KBM-7 (cell line): ENCODE results near the gene EHBP1L1.

Experiments used
- DNase-seq: peaks from one replicate; pipeline ENCODE4 v3.0.0-alpha.2; 2015
- in situ Hi-C: fragments of 300-500 bp; cut with MboI; formaldehyde crosslinking; loops from 2 replicates; pipeline ENCODE4 v1.14.3; 2020; ENCODE audit warnings: low sequenced_read_pairs, low pct_unique_long_range_greater_than_20kb, mixed read lengths

The EHBP1L1 gene

DNA sequence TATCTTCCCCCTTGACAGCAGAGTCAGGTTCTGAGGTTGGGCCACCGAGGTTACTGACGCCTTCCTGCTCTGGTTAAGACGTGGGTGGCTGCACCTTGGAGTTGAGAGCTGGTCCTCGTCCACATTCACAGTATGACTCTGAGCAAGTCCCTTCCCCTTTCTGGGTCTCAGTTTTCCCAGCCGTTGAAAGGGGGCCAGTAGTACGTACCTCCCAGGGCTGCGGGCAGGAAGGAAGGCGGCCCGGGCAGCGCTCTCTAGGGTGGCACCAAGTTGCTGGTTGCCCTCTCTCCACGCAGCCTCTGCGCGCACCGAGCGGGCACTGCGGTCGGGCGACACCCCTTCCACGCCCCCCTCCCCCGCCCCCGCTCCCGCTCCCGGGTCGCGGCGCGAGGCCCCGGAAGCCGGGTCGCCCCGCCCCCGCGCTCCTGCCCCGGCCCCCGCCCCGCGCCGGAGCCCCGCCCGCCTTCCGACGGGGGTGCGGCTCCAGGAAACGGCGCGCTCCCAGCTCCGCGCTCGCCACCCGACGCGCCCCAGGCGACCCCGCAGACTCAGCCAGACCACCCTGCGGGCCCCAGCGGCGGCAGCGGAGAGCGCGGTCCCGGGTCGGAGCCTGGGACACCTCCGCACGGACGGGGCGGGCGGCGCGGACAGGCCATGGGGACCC is at the start of gene EHBP1L1:
TSS of gene EHBP1L1 (plus strand) at position 486 of the 664 bp plus-strand sequence. CDS start 250 bp downstream, outside the sequence.
- in situ Hi-C loops: no loop called here
- DNase-seq: no peak

DNA sequence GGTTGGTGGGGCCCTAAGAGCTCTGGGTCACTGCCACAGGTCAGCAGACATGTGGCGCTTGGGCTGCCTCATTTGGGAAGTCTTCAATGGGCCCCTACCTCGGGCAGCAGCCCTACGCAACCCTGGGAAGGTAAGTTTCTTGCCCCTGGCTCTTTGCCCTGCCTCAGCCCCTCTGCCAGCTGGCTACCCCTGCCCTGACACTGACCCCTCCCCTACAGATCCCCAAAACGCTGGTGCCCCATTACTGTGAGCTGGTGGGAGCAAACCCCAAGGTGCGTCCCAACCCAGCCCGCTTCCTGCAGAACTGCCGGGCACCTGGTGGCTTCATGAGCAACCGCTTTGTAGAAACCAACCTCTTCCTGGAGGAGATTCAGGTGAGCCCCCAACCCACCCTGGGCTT is 49.1 kb upstream of the EHBP1L1 start:
- DNase-seq: no peak
- in situ Hi-C loops: no loop called here

DNA sequence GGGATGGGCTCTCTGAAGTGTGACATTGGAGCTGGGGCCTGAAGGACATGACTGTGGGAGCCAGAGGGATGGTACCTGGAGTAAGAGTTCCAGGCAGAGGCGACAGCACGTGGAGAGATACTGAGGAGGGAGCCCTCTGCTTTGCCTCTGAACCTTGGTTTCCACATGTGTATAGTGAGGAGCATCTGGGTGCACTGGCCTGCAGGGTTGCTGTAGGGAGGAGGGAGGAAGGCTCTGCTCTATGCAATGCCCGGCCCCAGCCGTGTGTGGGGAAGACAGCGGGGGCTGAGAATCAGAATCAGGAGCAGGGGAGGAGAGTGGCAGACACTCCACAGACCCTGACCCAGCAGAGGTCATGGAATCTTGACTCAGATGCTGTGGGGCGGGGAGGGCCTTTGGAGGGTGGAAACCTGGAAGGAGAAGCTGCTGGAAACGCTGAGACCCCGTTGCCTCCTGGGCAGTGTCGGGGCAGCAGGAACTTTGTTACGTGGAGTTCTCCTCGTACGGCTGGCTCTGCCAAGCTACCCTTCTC is 47.0 kb upstream of the EHBP1L1 start:
- DNase-seq: no peak
- in situ Hi-C loops: no loop called here

DNA sequence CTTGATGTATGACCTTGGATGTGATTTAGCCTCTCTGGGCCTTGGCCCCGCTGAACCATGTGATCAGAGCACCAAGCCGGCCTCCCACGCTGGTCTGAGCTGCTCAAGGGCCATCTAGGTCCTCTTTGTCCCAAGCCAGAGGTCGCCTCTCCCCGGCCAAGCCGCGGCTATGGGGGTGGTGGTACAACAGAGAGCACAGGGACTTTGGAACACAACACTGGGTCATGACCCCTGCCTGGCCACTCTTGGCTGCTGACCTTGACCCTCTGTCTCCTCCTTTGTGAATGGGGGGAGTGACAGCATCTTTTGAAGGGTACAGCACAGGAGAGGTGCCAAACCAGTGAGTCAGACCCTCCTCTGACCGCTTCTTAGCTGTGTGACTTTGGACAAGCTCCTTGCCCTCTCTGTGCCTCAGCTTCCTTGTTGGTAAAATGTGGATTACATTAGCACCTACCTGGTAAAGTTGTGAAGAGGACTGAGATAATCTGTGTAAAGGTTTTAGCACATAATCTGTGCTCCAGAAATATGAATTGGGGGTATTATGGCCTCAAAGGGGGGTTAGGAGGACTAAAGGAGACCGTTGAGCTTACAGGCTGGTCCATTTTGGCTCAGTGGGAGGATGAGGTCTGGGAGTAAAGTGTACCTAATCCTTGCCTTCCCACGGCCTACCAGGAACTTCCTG is 46.2 kb upstream of the EHBP1L1 start:
- no peak for DNase-seq
- in situ Hi-C loops: no loop called here

DNA sequence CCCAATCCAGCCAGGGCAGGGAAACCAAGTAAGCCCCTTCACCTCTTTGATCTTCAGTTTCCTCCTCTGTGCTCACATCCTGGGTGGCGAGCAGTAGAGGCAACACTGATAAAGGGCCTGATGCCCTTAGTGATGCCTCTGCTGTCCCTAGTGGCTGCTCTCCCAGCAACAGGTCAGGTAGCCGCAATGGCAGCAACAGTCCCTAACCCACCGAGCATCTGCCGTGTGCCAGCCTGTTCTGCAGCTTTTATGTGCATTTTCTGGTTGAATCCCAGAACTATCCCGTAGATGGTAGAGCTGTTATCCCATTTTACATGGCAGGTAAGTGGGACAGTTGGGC is 45.7 kb upstream of the EHBP1L1 start:
- no peak for DNase-seq
- in situ Hi-C loops: no loop called here

DNA sequence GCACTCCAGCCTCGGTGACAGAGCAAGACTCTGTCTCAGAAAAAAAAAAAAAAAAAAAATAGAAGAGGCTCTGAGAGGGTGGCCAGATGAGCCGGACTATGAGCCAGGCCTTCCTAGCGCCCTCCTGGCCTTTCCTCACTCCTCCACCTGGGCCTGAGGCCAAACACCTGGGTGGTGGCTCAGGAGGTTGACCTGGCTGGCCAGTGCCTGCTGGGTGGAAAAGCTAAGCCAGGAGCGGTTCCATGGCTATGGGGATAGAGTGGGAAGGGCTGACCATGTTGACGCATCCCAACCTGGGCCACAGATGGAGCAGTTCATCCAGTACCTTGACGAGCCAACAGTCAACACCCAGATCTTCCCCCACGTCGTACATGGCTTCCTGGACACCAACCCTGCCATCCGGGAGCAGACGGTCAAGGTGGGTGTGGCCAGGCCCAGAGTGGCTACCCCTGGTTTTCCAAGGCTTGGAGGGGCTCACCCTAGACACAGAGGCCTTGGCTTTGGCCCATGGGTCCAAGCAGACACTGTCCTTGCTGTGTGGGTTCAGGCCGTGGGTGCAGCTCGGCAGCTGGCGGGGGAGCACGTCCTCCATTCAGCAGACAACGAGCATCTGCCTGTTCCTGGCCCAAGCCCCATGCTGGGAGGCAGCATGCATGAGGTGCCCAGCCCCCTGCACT is 43.3 kb upstream of the EHBP1L1 start:
- DNase-seq: no peak
- in situ Hi-C loops: no loop called here

DNA sequence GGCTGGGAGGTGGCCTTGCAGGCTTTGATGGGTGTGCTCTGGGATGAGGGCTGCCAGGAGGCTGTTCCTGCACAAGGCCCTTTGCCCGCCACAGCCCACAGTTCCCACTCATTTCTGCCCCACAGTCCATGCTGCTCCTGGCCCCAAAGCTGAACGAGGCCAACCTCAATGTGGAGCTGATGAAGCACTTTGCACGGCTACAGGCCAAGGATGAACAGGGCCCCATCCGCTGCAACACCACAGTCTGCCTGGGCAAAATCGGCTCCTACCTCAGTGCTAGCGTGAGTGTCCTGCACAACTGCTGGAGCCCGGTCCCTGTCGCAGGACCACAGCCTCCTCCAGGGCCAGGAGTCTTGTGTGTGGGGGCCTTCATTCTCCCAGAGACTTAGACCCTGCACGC is 40.8 kb upstream of the EHBP1L1 start:
- in situ Hi-C loops: no loop called here

DNA sequence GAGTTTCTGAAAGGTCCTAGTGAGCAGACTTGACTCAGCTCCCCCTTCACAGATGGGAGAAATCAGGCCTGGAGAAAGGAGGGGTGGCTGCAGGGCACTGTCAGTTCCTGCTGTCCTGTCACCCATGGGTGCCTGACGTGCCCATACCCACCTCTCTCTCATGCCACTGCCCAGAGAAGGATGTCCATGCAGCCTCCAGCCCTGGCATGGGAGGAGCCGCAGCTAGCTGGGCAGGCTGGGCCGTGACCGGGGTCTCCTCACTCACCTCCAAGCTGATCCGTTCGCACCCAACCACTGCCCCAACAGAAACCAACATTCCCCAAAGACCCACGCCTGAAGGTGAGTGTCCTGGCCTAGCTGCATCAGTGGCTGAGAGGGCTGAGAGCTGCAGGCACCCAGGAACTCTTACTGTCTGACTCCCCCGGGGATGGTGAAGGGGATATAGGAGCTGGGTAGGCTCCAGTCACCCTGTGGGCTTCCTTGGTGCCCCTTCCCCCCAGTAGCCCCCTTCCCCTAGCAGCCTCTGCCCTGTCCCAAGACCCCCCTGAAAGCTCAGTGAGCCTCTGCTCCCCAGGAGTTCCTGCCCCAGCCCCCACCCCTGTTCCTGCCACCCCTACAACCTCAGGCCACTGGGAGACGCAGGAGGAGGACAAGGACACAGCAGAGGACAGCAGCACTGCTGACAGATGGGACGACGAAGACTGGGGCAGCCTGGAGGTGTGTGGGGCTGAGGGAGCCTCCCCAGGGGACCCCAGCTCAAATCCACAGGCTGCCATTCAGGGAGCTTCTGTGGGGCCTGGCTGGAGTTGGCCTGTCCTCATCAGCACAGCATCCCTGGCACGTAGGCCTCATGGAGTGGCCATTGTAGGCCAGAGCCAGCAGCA is 39.2 kb upstream of the EHBP1L1 start:
- in situ Hi-C loops: no loop called here
- DNase-seq: no peak

More for the DNA sequence above, 40.8 kb upstream of the EHBP1L1 start:
- no peak for DNase-seq

DNA sequence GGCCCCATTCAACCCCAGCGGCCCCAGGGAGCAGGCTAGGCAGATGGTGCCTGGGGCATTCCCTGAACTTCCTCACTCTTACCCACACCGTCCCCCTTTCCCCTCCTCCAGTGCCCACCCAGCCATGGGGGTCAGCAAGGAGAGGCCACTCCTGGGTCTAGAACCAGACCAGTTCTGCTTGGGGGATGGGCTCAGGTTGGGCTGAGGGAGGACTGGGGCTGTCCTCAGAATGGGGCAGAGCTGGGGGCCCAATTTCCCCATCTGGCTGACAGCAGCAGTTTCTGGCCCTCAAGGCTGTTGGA is 38.6 kb upstream of the EHBP1L1 start:
- in situ Hi-C loops: no loop called here
- DNase-seq: no peak

DNA sequence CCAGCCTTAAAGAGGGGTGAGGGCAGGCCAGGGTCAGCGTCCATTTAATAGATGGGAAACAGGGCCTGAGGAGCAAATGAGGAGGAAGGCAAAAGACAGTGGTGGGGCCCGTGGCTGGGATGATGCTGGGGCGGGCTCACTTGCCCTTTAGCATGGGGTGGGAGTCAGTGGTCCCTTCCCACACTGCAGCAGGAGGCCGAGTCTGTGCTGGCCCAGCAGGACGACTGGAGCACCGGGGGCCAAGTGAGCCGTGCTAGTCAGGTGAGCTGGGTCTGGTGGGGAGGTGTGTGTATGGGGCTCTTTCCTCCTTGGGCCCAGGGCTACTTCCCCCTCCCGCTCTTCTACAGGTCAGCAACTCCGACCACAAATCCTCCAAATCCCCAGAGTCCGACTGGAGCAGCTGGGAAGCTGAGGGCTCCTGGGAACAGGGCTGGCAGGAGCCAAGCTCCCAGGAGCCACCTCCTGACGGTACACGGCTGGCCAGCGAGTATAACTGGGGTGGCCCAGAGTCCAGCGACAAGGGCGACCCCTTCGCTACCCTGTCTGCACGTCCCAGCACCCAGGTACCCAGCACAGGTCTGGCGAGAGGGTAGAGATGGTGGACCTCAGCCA is 38.1 kb upstream of the EHBP1L1 start:
- in situ Hi-C loops: no loop called here
- no peak for DNase-seq

DNA sequence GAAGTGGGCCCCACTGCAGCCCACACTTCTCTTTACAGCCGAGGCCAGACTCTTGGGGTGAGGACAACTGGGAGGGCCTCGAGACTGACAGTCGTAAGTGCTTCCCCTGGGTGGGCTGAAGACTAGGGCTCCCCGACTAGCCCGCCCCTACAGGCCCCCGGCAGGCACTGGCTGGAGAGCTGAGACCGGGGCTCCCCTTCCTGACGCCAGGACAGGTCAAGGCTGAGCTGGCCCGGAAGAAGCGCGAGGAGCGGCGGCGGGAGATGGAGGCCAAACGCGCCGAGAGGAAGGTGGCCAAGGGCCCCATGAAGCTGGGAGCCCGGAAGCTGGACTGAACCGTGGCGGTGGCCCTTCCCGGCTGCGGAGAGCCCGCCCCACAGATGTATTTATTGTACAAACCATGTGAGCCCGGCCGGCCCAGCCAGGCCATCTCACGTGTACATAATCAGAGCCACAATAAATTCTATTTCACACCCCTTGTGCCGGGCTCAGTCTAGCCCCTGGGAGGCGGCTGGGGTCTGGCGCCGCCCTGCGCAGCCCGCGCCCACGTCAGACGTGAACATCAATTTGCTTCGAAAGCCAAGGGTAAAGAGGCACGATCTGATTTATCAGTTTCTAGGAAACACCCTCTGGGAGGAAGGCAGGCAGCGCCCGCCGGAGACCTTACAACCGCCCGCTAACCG is 37.5 kb upstream of the EHBP1L1 start:
- no peak for DNase-seq
- in situ Hi-C loops: no loop called here

DNA sequence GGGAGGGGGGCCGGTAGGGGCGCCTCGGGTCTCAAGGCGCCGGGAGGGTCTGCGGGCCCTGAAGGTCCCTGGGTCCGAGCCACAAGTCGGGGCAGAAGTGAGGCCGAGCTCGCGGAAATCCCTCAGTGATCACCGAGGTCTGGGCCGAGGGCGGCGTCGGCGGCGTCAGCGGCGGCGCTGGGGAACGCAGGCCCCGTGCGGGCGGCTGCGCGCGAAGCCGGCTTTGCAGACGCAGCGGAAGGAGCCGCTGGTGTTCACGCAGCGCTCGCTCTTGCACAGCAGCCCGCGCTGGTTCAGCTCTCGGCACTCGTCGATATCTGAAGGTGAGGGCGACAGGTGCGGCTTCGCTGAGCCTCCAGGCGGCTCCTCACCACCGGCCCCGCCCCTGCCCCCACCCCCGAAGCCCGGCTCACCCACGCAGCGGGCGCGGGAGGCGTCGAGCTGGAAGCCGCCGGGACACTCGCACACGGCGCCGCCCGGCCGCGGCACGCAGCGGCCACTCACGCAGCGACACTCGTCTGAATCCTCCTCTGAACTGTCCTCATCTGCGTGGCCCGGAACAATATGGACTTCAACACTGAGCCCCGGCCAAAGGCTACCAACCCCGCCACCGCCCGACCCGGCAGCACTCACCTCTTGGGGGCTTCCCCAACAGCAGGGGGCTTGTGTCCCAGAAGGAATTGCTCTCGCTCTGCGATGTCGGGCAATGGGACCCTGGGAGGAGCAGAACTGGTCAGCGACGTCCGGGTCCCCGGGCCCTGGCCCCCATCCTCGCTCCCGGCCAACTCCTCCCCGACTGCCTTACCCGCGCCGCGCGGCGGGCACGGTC is 36.7 kb upstream of the EHBP1L1 start:
- no peak for DNase-seq
- in situ Hi-C loops: no loop called here

DNA sequence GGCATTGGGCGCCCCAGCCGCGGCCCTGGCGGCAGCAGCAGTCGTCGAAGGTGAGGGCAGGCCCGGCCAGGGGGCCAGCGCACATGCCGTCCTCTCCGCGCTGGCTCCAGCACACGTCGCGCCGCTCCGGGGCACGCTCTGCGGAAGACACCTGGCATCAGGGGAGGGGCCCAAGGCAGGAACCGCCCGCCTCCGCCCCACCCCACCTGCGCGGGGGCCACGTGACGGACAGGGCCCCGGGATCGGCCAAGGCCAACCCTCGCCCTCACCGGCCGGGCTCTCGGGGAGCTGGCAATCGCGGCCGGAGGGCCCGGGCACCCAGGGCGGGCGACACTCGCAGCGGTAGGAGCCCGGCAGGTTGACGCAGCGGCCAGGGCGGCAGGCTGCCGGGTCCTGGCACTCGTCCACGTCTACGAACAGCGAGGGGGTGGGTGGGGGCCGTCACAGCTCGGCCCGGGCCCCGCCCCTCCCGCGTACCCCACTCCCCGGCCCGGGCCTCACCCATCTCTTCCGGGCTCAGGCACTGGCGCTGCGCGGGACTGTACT is 36.0 kb upstream of the EHBP1L1 start:
- in situ Hi-C loops: no loop called here
- no peak for DNase-seq

DNA sequence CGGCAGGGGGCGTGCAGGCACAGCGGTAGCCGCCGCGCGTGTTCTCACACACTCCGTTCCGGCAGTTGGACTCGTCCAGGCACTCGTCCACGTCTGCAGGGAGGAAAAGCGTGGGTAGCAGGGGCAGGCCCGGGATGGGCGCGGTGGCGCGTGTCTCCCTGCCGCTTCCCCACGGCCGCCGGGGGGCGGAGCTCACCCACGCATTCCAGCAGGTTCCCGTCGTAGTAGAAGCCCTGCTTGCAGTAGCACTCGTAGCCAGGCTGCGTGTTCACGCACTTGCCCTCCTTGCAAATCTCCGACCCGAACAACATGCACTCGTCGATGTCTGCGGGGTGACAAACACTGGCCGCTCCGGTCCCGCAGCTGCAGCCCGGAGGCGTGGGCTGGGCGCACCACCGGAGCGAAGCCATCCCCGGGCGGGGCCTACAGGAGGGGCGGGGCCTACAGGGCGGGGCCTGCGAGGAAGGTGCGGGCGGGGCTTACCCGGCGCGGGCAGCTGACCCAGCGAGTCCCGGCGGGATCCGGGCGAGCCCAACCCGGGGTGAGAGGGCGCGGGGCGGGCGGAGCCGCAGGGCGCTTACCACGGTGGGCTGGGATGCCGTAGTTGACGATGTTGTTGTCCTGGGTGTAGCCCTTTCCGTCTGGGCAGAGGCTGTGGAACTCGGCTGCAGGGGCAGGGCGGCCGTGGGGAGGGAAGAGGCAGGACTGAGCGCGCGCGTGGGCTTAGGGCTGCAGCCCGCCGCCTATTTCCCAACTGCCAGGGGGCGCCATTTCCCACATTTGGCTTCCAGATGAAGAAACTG is 35.4 kb upstream of the EHBP1L1 start:
- in situ Hi-C loops: no loop called here
- peak; percentile 91 for DNase-seq

DNA sequence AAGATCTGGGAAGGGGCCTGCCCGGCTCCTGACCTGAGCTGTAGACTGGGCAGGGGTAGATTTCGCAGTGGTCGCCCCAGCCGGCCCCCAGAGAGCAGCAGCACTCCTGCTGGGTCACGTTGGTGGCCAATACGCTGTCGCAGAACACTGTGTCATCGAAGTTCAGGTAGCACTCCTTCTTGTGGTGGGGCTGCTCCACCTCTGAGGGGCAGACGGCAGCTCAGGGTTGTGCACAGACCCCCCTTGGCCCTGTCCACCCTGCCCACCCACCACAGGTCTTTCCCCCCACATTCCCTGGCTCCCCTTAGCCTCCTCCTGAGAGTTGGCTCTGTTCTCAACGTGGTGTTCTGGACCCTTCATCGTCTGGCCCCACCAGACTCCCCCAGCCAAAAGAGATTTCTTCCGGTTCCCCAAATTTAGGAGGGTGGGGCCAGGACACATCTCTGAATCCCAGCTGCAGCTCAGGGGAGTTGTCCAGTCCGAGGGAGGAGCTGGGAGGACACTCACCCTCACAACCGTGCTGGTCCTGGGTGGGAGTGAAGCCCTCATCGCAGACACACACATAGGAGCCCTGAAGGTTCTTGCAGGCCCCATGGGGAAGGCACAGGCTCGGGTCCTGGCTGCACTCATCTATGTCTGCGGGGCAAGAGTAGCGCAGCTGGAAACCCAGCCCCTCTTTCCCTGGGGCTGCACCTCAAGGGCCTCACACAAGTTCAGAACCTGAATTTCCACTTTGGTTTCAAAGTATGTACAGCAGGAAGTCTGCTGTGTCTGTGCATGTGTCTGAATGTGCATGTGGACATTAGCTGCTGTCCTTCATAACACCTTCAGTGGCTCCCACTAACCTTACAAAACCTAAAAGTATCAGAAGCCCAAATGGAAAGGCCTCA is 34.5 kb upstream of the EHBP1L1 start:
- no peak for DNase-seq
- in situ Hi-C loops: no loop called here
